ENCODE results near the gene CCR4. TPM values are rescaled to one million over a fixed set of nuclear protein-coding genes. Genes with fewer than 3 reads are reported as not detected.

CCR4 gene
- total and polyA plus RNA-seq, 2 of the 4 experiments (the other 2 are of a cell fraction): not detected

DNA sequence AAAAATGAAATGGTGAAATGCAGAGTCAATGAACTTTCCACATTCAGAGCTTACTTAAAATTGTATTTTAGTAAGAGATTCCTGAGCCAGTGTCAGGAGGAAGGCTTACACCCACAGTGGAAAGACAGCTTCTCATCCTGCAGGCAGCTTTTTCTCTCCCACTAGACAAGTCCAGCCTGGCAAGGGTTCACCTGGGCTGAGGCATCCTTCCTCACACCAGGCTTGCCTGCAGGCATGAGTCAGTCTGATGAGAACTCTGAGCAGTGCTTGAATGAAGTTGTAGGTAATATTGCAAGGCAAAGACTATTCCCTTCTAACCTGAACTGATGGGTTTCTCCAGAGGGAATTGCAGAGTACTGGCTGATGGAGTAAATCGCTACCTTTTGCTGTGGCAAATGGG lies 3.1 kb downstream of the CCR4 start:
- Histone ChIP-seq H2BK15ac (ENCODE audit: low read depth, low read length) (no peak overlapping the region), H3K9me3 (ENCODE audit: control insufficient read depth, insufficient read depth, low read length) (no peaks in the 10 kb centered on the region), H2BK20ac (ENCODE audit: low read depth, low read length) (no peak overlapping the region), H2AFZ (replicated peaks; ENCODE audit: low read length, poor library complexity) (no peak overlapping the region), H3K36me3 (ENCODE audit: control insufficient read depth, insufficient read depth, low read length) (no peaks in the 10 kb centered on the region), H3K14ac (replicated peaks; ENCODE audit: low read depth, low read length) (no peak overlapping the region), H3K56ac (ENCODE audit: extremely low read depth, insufficient read depth, low read length) (no peak overlapping the region), H2BK120ac (ENCODE audit: low read depth, low read length) (no peak overlapping the region), H3K18ac (ENCODE audit: low read depth, low read length) (no peak overlapping the region), H3K9ac (ENCODE audit: low read depth, low read length) (no peak overlapping the region), H3K79me1 (ENCODE audit: low read depth in 1 of 2, low read length in 2 of 2) (no peaks in the 10 kb centered on the region), H3K27me3 (ENCODE audit: control insufficient read depth, insufficient read depth, low read length) (peaks cover 22% of the 10 kb centered on the region), H3K4me3 (ENCODE audit: insufficient read depth, low read depth, low read length) (no peak overlapping the region), H3K23ac (ENCODE audit: low read depth, low read length) (no peak overlapping the region), H2AK9ac (replicated peaks; ENCODE audit: low read depth, low read length, poor library complexity) (no peak overlapping the region), H2AK5ac (ENCODE audit: low read depth, low read length) (no peak overlapping the region), H3K27ac (ENCODE audit: insufficient read depth, low read length) (no peak overlapping the region), H4K5ac (ENCODE audit: low read depth, low read length) (no peak overlapping the region), H3K4me1 (ENCODE audit: control insufficient read depth, insufficient read depth, low read length) (peaks cover 2% of the 10 kb centered on the region; the same call in 1 of the 2 replicates), H3K4me2 (ENCODE audit: low read depth, low read length) (no peak overlapping the region), H3K4ac (ENCODE audit: low read depth, low read length) (no peak overlapping the region), H3K9me1 (ENCODE audit: insufficient read depth, low read length) (0 out of 2 replicates have a peak, but pooled peaks cover 2% of the 10 kb centered on the region), H4K20me1 (ENCODE audit: insufficient read depth, low read length) (no peaks in the 10 kb centered on the region), H2BK5ac (ENCODE audit: low read depth, low read length, poor library complexity, severe bottlenecking) (no peak overlapping the region), H4K91ac (ENCODE audit: insufficient read depth, low read depth, low read length) (no peak overlapping the region), H4K8ac (ENCODE audit: low read depth in 2 of 2, low read length in 2 of 2) (no peak overlapping the region)
- no peak for DNase-seq
- TF ChIP-seq CEBPB (IDR thresholded peaks at IDR 0.05; ENCODE audit: low read depth, low read length) (no peak), CTCF (conservative IDR thresholded peaks at IDR 0.05; ENCODE audit: low read depth, low read length) (no peak), MXI1 (IDR thresholded peaks at IDR 0.05; ENCODE audit: borderline replicate concordance, low read depth, low read length) (no peak)
- in situ Hi-C loops (cut with MboI; ENCODE audit: low sequenced_read_pairs) (loop anchor here (5.0 to 25.0 kb wide), 3 partner anchors 118 to 833 kb away; partner anchors contain the start of gene PDCD6IP), dilution Hi-C loops (cut with HindIII; ENCODE audit: low sequenced_read_pairs, unreplicated experiment) (no loop called here), intact Hi-C loops (cut with micrococcal nuclease) (no loop called here)
- ChIA-PET CTCF (interaction anchor here (1.5 kb wide), 1 partner anchor 418 kb away, joined by 4 read pairs; no protein-coding TSS in a partner anchor), POLR2A (ENCODE audit: unreplicated experiment) (no interaction called here)
- no peak for ATAC-seq (ENCODE audit: low read depth)
- no CpG with 5 or more reads among the region's 1 CpG for WGBS, 2 experiments (ENCODE audit: extremely low coverage in 2 of 2, insufficient read length in 1 of 2)
- no TSS peak for BruUV-seq (replicated peaks)
